A549 (cell line): Measurements from ENCODE around the gene TGFB1. TPM values are rescaled to one million over a fixed set of nuclear protein-coding genes. Genes with fewer than 3 reads are reported as not detected.

Experiments
- ATAC-seq, 2 experiments: fragments of 200-7000 bp in 1 of 2; fragments of >200 bp in 1 of 2; cut with Nextera tagmentation in 1 of 2; cut with Tn5 transposase in 1 of 2; 3 replicates each; pipeline versions ENCODE4 v1.8.0 to v1.9.1; 2018 to 2020; ENCODE audit warnings: mild to moderate bottlenecking in 1 of 2, moderate library complexity in 1 of 2
- CTCF ChIA-PET: fragments of 300-600 bp; sonication (Branson Sonifier 250); formaldehyde crosslinking; extraction: SDS; loops from one replicate; lab custom pipeline; 2021; ENCODE audit warnings: antibody characterized with exemption, inconsistent platforms; lab: Yijun Ruan, JAX
- POLR2A ChIA-PET: fragments of 350-600 bp; formaldehyde crosslinking; extraction: SDS; loops from one replicate; lab custom pipeline; 2021; ENCODE audit warnings: antibody characterized with exemption, inconsistent platforms; lab: Yijun Ruan, JAX
- DNase-seq, 2 experiments: peaks; one replicate each; pipeline versions ENCODE4 v3.0.0 to v3.0.0-alpha.2; 2011 to 2016; ENCODE audit warnings: low read depth in 1 of 2, low spot score in 1 of 2
- FAIRE-seq: peaks from 2 replicates; lab custom pipeline; 2011; peaks lifted over from hg19 to GRCh38; lab: Jason Lieb, UNC
- H3K27ac ChIP-seq, 2 experiments: fragments of >200 bp; sonication (Bioruptor Twin); formaldehyde crosslinking; 3 replicates each; pipeline ENCODE4 v1.5.1; 2016 to 2017
- H3K4me1 ChIP-seq: fragments of >200 bp; sonication (Bioruptor Twin); formaldehyde crosslinking; 3 replicates; pipeline ENCODE4 v1.6.1; 2016
- H3K4me2 ChIP-seq: fragments of >200 bp; sonication (Bioruptor Twin); formaldehyde crosslinking; 3 replicates; pipeline ENCODE4 v1.6.1; 2016
- H3K4me3 ChIP-seq: fragments of >200 bp; sonication (Bioruptor Twin); formaldehyde crosslinking; 3 replicates; pipeline ENCODE4 v1.5.1; 2016
- H3K9me3 ChIP-seq: fragments of >200 bp; sonication (Bioruptor Twin); formaldehyde crosslinking; 3 replicates; pipeline ENCODE4 v1.6.1; 2016
- BCL3 ChIP-seq: fragments of >200 bp; sonication (Bioruptor Twin); formaldehyde crosslinking; IDR thresholded peaks from 3 replicates; pipeline ENCODE4 v1.6.1; 2016
- BHLHE40 ChIP-seq: IDR thresholded peaks from 2 replicates; pipeline ENCODE4 v1.6.1; 2012; ENCODE audit warnings: low read depth, low read length, inconsistent platforms
- CBX2 ChIP-seq: fragments of 200-600 bp; sonication (generic); IDR thresholded peaks from 2 replicates; pipeline ENCODE4 v1.6.1; 2016; ENCODE audit warnings: low read depth, mild to moderate bottlenecking, borderline replicate concordance
- CHD4 ChIP-seq: fragments of 200-600 bp; sonication (generic); IDR thresholded peaks from 2 replicates; pipeline ENCODE4 v1.6.1; 2016; ENCODE audit warnings: antibody characterized with exemption, mild to moderate bottlenecking, borderline replicate concordance
- CTCF ChIP-seq: fragments of >200 bp; sonication (Bioruptor Twin); formaldehyde crosslinking; IDR thresholded peaks from 3 replicates; pipeline ENCODE4 v1.5.1; 2016
- EHMT2 ChIP-seq: fragments of 200-600 bp; sonication (generic); IDR thresholded peaks from 2 replicates; pipeline ENCODE4 v1.6.1; 2016; ENCODE audit warnings: antibody characterized with exemption, low read depth, mild to moderate bottlenecking, moderate library complexity
- ESRRA ChIP-seq: fragments of 150-350 bp; IDR thresholded peaks from 2 replicates; pipeline ENCODE4 v1.6.1; 2014; ENCODE audit warnings: mild to moderate bottlenecking, low read length, borderline replicate concordance
- FOSB ChIP-seq: fragments of 250-450 bp; sonication (Bioruptor Pico); IDR thresholded peaks from 2 replicates; pipeline ENCODE4 v1.5.0; 2020; ENCODE audit warnings: mild to moderate bottlenecking, moderate library complexity
- FOSL2 ChIP-seq, 2 experiments: fragments of 450-650 bp in 1 of 2; fragments of >200 bp in 1 of 2; sonication (Bioruptor Twin) in 1 of 2; formaldehyde crosslinking; IDR thresholded peaks; 2 replicates each; pipeline versions ENCODE4 v1.5.0 to v1.6.1; 2016 to 2020; ENCODE audit warnings: mild to moderate bottlenecking in 1 of 2, moderate library complexity in 1 of 2
- FOXS1 ChIP-seq: fragments of 250-450 bp; sonication (Bioruptor Pico); IDR thresholded peaks from 2 replicates; pipeline ENCODE4 v1.5.0; 2020; ENCODE audit warnings: mild to moderate bottlenecking, moderate library complexity
- JUN ChIP-seq, 2 experiments: fragments of >200 bp; sonication (Bioruptor Twin); formaldehyde crosslinking; IDR thresholded peaks; 2 replicates in 1 of 2; 3 replicates in 1 of 2; pipeline ENCODE4 v1.6.1; 2016 to 2017
- KDM5A ChIP-seq: fragments of 200-600 bp; sonication (generic); IDR thresholded peaks from 2 replicates; pipeline ENCODE4 v1.6.1; 2016; ENCODE audit warnings: antibody characterized with exemption, mild to moderate bottlenecking
- MAFK ChIP-seq: fragments of 450-650 bp; IDR thresholded peaks from 2 replicates; pipeline ENCODE4 v1.6.1; 2014; ENCODE audit not compliant: partially characterized antibody
- MAZ ChIP-seq: fragments of 150-350 bp; IDR thresholded peaks from 2 replicates; pipeline ENCODE4 v1.6.1; 2014; ENCODE audit warnings: antibody characterized with exemption, low read depth, low read length, borderline replicate concordance
- NPAS2 ChIP-seq: fragments of 250-450 bp; sonication (Bioruptor Pico); IDR thresholded peaks from 2 replicates; pipeline ENCODE4 v1.8.0; 2022; ENCODE audit warnings: mild to moderate bottlenecking, moderate library complexity, borderline replicate concordance
- PHF8 ChIP-seq: fragments of 200-600 bp; sonication (generic); IDR thresholded peaks from 2 replicates; pipeline ENCODE4 v1.6.1; 2016; ENCODE audit warnings: low read depth, mild to moderate bottlenecking, antibody characterized with exemption, moderate library complexity, borderline replicate concordance
- POLR2A ChIP-seq: IDR thresholded peaks from 2 replicates; pipeline ENCODE4 v1.6.1; 2012; ENCODE audit warnings: mild to moderate bottlenecking, low read length
- RAD21 ChIP-seq, 2 experiments: fragments of >200 bp in 1 of 2; sonication (Bioruptor Twin) in 1 of 2; formaldehyde crosslinking in 1 of 2; IDR thresholded peaks in 1 of 2; conservative IDR thresholded peaks in 1 of 2; 2 replicates in 1 of 2; 3 replicates in 1 of 2; pipeline ENCODE4 v1.6.1; 2012 to 2018; ENCODE audit warnings: inconsistent platforms in 1 of 2
- RARB ChIP-seq: fragments of 250-450 bp; sonication (Bioruptor Pico); IDR thresholded peaks from 2 replicates; pipeline ENCODE4 v1.8.0; 2021; ENCODE audit warnings: mild to moderate bottlenecking, moderate library complexity
- RCOR1 ChIP-seq: fragments of 150-350 bp; IDR thresholded peaks from 2 replicates; pipeline ENCODE4 v1.6.1; 2014; ENCODE audit warnings: antibody characterized with exemption, low read length, low read depth
- SMC3 ChIP-seq: fragments of >200 bp; sonication (Bioruptor Twin); formaldehyde crosslinking; IDR thresholded peaks from 3 replicates; pipeline ENCODE4 v1.6.1; 2018; ENCODE audit warnings: inconsistent platforms
- SREBF2 ChIP-seq: fragments of 450-650 bp; IDR thresholded peaks from 2 replicates; pipeline ENCODE4 v1.6.1; 2014; ENCODE audit warnings: mild to moderate bottlenecking, moderate library complexity
- ZC3H11A ChIP-seq: fragments of 450-650 bp; IDR thresholded peaks from 2 replicates; pipeline ENCODE4 v1.6.1; 2014; ENCODE audit warnings: antibody characterized with exemption, mild to moderate bottlenecking
- ZNF302 ChIP-seq: fragments of 250-450 bp; sonication (Bioruptor Pico); IDR thresholded peaks from 2 replicates; pipeline ENCODE4 v1.9.0; 2021; ENCODE audit warnings: inconsistent platforms, mild to moderate bottlenecking, moderate library complexity
- ZSCAN20 ChIP-seq: fragments of 250-450 bp; sonication (Bioruptor Pico); IDR thresholded peaks from 2 replicates; pipeline ENCODE4 v1.8.0; 2022; ENCODE audit warnings: mild to moderate bottlenecking, moderate library complexity
- WGBS: methylation state at CpG from one replicate; pipeline ENCODE4 v1.1.6; 2017; ENCODE audit errors: missing lambda C conversion rate; 5-methylcytosine and 5-hydroxymethylcytosine counted together
- polyA plus RNA-seq, 4 experiments: library from polyadenylated mRNA; depleted of rRNA in 3 of 4; stranded (reverse); fragments of >200 nt; fragmentation: RNase III in 1 of 4; extraction: RNeasy Plus Mini Kit Qiagen cat#74134 plus additional on column Dnase treatment in 1 of 4; gene quantifications; 2 replicates in 3 of 4; 3 replicates in 1 of 4; pipeline ENCODE4 v1.2.3, GENCODE V29; 2011 to 2017
- TF ChIP-seq, protein P1 (sequence below): IDR thresholded peaks from 2 replicates; pipeline ENCODE4 v1.6.1; 2012

TGFB1 gene
- polyA plus RNA-seq, 2 of the 4 experiments (the other 2 are of a cell fraction): 6.0 to 83.2 TPM

GRCh38 chr19:41322451-41322850 lies 31.3 kb downstream of the TGFB1 start:
- POLR2A ChIA-PET: interaction anchor here (1.0 to 4.9 kb wide), 5 partner anchors 12 to 117 kb away, joined by 3 to 32 read pairs (median 12); partner anchors contain the start of genes B9D2, CCDC97, DMAC2 and TGFB1
- 98% methylated on average over 11 of the region's 11 CpGs for WGBS
- H3K4me1 ChIP-seq: peaks cover 63% of the 10 kb centered on the region

GRCh38 chr19:41321600-41322270 lies 32.0 kb downstream of the TGFB1 start:
- ChIA-PET POLR2A (interaction anchor here (1.0 to 4.9 kb wide), 4 partner anchors 11 to 95 kb away, joined by 3 to 32 read pairs (median 9); partner anchors contain the start of genes B9D2 and CCDC97), CTCF (interaction anchor here (0.5 to 18.6 kb wide), 26 partner anchors 16 to 687 kb away, joined by 3 to 295 read pairs (median 4); partner anchors contain the start of genes B9D2, CCDC97 and TGFB1)
- WGBS: 64% methylated on average over 10 of the region's 10 CpGs
- peak overlapping the region; percentile 62; the same call in 2 of the 3 replicates for H3K4me2 ChIP-seq
- H3K4me3 ChIP-seq: no peak overlapping the region
- H3K4me1 ChIP-seq: peaks cover 56% of the 10 kb centered on the region
- no peaks in the 10 kb centered on the region for H3K9me3 ChIP-seq
- no peak for TF ChIP-seq ESRRA
- TF ChIP-seq EHMT2: no peak
- TF ChIP-seq MAFK: peak; percentile 62
- no peak for TF ChIP-seq FOSL2 (IDR thresholded peaks at IDR 0.05)
- TF ChIP-seq FOSL2 (CRISPR knock-in tag; IDR thresholded peaks at IDR 0.05): 0 out of 2 replicates have a peak, but pooled peaks have one; percentile 8
- peak; percentile 83 for TF ChIP-seq SMC3
- peak; percentile 88 for TF ChIP-seq CTCF
- TF ChIP-seq ZC3H11A: 0 out of 2 replicates have a peak, but pooled peaks have one; percentile 12
- peak; percentile 61 to 62; a peak in 4 of 5 replicates for TF ChIP-seq RAD21 (conservative IDR thresholded peaks at IDR 0.05 in 1 of 2, IDR thresholded peaks at IDR 0.05 in 1 of 2)
- TF ChIP-seq JUN (IDR thresholded peaks at IDR 0.05): peak in 1 of 2 experiments; percentile 1; a peak in 1 of 5 replicates
- TF ChIP-seq, all 56 proteins: peak for 7
- DNase-seq (peak; percentile 76 to 95), FAIRE-seq (peak; percentile 49), ATAC-seq (peak; percentile 10 to 53; a peak in 3 of 6 replicates)
- peak overlapping the region; percentile 81 to 91; a peak in 5 of 6 replicates for H3K27ac ChIP-seq

More at GRCh38 chr19:41322451-41322850, 31.3 kb downstream of the TGFB1 start:
- no peak for ATAC-seq
- Histone ChIP-seq H3K27ac (peak overlapping the region; percentile 81 to 91), H3K4me2 (peak overlapping the region; percentile 62), H3K9me3 (no peaks in the 10 kb centered on the region), H3K4me3 (no peak overlapping the region)
- CTCF ChIA-PET: interaction anchor here (0.6 to 18.6 kb wide), 26 partner anchors 16 to 688 kb away, joined by 3 to 295 read pairs (median 4); partner anchors contain the start of genes B9D2, CCDC97, HNRNPUL1 and TGFB1
- no peak for FAIRE-seq
- TF ChIP-seq BHLHE40: no peak
- TF ChIP-seq, protein P1, sequence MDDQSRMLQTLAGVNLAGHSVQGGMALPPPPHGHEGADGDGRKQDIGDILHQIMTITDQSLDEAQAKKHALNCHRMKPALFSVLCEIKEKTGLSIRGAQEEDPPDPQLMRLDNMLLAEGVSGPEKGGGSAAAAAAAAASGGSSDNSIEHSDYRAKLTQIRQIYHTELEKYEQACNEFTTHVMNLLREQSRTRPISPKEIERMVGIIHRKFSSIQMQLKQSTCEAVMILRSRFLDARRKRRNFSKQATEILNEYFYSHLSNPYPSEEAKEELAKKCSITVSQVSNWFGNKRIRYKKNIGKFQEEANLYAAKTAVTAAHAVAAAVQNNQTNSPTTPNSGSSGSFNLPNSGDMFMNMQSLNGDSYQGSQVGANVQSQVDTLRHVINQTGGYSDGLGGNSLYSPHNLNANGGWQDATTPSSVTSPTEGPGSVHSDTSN: no peak
- TF ChIP-seq RARB (CRISPR knock-in tag): no peak
- TF ChIP-seq CHD4: no peak
- TF ChIP-seq MAZ: no peak
- no peak for TF ChIP-seq RCOR1
- no peak for TF ChIP-seq ESRRA
- no peak for TF ChIP-seq PHF8
- no peak for TF ChIP-seq SREBF2
- no peak for TF ChIP-seq ZNF302 (CRISPR knock-in tag)
- no peak for TF ChIP-seq KDM5A
- no peak for TF ChIP-seq FOSB
- TF ChIP-seq POLR2A: no peak
- TF ChIP-seq BCL3: no peak
- TF ChIP-seq CBX2: no peak
- no peak for TF ChIP-seq CTCF
- no peak for TF ChIP-seq NPAS2 (CRISPR knock-in tag)
- TF ChIP-seq ZSCAN20 (CRISPR knock-in tag): no peak
- TF ChIP-seq FOXS1 (CRISPR knock-in tag): no peak
- no peak for DNase-seq
